ENCODE results near the gene PDCD1.
"Not testable (repeated sequence)": the region's sequence is repeated elsewhere in the genome, so short reads cannot be mapped to it uniquely, and the experiment has no call there.

Gene PDCD1

DNA sequence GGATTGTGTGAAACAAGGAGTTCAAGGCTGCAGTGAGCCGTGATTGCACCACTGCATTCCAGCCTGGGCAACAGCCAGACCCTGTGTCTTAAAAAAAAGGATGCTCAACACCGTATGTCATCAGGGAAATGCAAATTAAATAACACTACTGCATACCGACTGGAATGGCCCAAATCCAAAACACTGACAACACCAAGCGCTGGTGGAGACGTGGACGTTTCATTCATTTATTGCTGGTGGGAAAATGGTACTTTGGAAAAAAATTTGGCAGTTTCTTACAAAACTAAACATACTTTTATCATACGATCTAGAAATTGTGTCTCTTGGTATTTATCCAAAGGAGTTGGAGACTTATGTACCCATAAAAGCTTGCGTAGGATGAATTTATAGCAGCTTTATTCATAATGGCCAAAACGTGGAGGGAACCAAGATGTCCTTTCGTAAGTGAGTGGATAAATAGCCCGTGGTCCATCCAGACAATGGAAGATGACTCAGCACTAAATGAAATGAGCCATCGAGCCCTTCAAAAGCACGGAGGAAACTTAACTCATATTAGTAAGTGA lies 25.5 kb downstream of the PDCD1 start:
- DNase-seq (ENCODE audit: extremely low read depth, insufficient read length) = no peak
- Histone ChIP-seq H3K27me3 (replicated peaks; ENCODE audit: control insufficient read depth, insufficient read depth, low read length) (no peaks in the 10 kb centered on the region), H3K4me3 (replicated peaks; ENCODE audit: low read depth, low read length) (no peak overlapping the region), H3K36me3 (ENCODE audit: control insufficient read depth, insufficient read depth, low read length) (no peaks in the 10 kb centered on the region)
- TF ChIP-seq, protein P1, sequence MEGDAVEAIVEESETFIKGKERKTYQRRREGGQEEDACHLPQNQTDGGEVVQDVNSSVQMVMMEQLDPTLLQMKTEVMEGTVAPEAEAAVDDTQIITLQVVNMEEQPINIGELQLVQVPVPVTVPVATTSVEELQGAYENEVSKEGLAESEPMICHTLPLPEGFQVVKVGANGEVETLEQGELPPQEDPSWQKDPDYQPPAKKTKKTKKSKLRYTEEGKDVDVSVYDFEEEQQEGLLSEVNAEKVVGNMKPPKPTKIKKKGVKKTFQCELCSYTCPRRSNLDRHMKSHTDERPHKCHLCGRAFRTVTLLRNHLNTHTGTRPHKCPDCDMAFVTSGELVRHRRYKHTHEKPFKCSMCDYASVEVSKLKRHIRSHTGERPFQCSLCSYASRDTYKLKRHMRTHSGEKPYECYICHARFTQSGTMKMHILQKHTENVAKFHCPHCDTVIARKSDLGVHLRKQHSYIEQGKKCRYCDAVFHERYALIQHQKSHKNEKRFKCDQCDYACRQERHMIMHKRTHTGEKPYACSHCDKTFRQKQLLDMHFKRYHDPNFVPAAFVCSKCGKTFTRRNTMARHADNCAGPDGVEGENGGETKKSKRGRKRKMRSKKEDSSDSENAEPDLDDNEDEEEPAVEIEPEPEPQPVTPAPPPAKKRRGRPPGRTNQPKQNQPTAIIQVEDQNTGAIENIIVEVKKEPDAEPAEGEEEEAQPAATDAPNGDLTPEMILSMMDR (IDR thresholded peaks at IDR 0.05; ENCODE audit: insufficient read depth, low read length, poor library complexity, severe bottlenecking) = no peak

DNA sequence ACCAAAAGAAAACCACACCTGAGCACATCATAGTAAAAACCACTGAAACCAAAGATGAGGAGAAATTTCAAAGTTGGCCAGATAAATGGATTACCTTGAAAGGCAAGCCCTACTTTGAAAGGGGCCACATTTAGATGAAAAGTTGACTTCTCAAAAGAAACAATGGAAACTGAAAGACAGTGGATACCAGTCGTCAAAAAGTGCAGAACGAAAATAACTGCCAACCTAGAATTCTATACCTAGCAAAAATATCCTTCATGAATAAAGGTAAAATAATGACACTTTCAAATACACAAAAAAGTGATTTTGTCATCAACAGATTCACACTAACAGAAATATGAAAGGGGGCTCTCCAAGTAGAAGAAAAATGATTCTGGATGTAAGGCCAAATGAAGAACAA lies 31.3 kb downstream of the PDCD1 start:
- H3K4me3 ChIP-seq (replicated peaks; ENCODE audit: low read depth, low read length) = no peak overlapping the region
- H3K36me3 ChIP-seq (ENCODE audit: control insufficient read depth, insufficient read depth, low read length) = no peaks in the 10 kb centered on the region
- no peaks in the 10 kb centered on the region for H3K27me3 ChIP-seq (replicated peaks; ENCODE audit: control insufficient read depth, insufficient read depth, low read length)
- TF ChIP-seq, protein P1 (IDR thresholded peaks at IDR 0.05; ENCODE audit: insufficient read depth, low read length, poor library complexity, severe bottlenecking) = no peak
- DNase-seq (ENCODE audit: extremely low read depth, insufficient read length) = no peak

DNA sequence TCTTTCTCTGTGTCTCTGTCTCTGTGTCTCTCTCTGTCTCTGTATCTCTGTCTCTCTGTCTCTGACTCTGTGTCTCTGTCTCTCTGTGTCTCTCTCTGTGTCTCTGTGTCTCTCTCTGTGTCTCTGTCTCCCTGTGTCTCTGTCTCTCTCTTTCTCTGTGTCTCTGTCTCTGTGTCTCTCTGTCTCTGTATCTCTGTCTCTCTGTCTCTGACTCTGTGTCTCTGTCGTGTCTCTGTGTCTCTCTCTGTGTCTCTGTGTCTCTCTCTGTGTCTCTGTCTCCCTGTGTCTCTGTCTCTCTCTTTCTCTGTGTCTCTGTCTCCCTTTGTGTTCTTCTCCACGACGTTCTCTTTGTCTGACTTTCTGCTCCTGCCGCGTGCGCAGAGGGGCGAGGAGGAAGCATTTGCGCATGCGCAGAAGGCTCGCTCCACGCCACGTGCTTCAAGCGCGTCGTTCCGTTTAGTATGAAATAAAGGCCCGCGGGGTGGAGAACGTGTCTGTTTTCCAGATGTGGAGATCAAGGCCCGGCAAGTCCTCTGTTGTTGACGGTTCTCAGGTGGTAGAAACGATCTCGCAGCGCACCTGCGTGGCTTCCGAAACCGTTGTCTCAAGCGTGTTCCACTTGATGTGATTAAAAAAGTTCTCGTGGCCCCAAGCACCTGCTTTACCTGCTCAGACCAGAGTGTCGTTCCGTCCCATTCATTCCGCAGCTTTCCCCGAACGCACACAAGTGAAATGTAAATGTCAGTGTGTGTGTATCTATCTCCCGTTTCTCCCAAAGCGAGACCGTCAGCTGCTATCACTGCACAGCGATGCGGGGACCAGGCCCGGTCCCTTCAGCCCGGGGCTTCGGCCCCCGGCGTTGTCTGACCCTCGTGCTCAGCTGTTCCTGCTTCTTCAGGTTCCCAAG lies 34.9 kb downstream of the PDCD1 start:
- DNase-seq (ENCODE audit: extremely low read depth, insufficient read length) = not testable (repeated sequence)

DNA sequence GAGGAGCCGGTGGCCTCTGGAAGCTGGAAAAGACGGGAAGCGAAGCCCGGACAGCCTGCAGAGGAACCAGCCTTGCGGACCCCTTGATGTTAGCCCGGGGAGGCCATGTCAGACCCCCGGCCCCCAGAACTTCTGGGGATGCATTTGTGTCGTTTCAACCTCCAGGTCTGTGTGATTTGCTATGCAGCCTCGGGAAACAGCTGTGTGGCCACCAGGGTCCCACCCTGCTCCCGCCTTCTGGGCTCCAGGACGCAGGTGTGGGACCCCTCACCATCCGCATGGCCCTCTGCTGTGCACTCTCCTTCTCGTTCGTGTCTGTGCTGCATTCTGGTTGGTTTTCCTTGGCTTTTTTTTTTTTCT lies 36.5 kb downstream of the PDCD1 start:
- Histone ChIP-seq H3K4me3 (replicated peaks; ENCODE audit: low read depth, low read length) (no peak overlapping the region), H3K27me3 (replicated peaks; ENCODE audit: control insufficient read depth, insufficient read depth, low read length) (no peaks in the 10 kb centered on the region), H3K36me3 (ENCODE audit: control insufficient read depth, insufficient read depth, low read length) (no peaks in the 10 kb centered on the region)
- TF ChIP-seq, protein P1 (IDR thresholded peaks at IDR 0.05; ENCODE audit: insufficient read depth, low read length, poor library complexity, severe bottlenecking) = no peak
- no peak for DNase-seq (ENCODE audit: extremely low read depth, insufficient read length)

More for the DNA sequence above, 34.9 kb downstream of the PDCD1 start:
- not testable (repeated sequence) for H3K4me3 ChIP-seq (replicated peaks; ENCODE audit: low read depth, low read length); H3K27me3 ChIP-seq (replicated peaks; ENCODE audit: control insufficient read depth, insufficient read depth, low read length); H3K36me3 ChIP-seq (ENCODE audit: control insufficient read depth, insufficient read depth, low read length)

DNA sequence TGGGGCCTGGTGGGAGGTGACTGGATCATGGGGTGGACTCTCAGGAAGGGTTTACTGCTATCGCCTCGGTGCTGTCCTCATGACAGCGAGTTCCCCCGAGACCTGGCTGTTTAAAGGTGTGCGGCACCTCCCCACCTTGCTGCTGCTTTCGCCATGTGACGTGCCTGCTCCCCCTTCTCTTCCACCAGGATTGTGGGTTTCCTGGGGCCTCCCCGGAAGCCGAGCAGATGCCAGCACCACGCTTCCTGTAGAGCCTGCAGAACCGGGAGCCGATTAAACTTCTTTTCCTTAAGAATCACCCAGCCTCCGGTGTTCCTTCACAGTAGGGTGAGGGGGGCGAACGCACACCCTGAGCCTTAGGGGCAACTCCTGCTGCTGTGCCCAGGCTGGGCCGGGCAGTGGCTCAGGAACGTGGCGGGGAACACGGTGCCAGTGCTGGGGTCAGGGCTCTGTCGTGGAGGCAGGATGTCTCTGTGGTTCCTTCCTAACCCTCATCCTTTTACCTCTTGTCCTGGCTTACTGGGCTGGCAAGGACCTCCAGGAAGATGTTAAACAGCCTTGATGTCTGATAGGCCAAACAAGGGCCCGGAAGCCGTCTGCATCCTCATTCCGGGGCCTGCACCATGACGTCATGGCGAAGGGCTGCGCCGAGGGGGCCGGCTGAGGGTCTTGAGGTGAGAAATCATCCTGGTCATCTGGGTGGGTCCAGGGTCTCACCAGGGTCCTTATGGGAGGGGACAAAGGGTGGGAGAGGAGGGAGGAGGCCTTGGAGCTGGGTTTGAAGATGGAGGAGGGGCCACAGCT lies 37.0 kb downstream of the PDCD1 start:
- DNase-seq (ENCODE audit: extremely low read depth, insufficient read length) = no peak
- no peaks in the 10 kb centered on the region for H3K36me3 ChIP-seq (ENCODE audit: control insufficient read depth, insufficient read depth, low read length)
- TF ChIP-seq, protein P1 (IDR thresholded peaks at IDR 0.05; ENCODE audit: insufficient read depth, low read length, poor library complexity, severe bottlenecking) = no peak
- no peaks in the 10 kb centered on the region for H3K27me3 ChIP-seq (replicated peaks; ENCODE audit: control insufficient read depth, insufficient read depth, low read length)
- no peak overlapping the region for H3K4me3 ChIP-seq (replicated peaks; ENCODE audit: low read depth, low read length)

Measured in GM06990 (cell line).